Measurements from ENCODE around the gene AP3B2.

- no peak for TF ChIP-seq CTCF (IDR thresholded peaks at IDR 0.05; ENCODE audit: borderline replicate concordance, extremely low read depth, low read length, poor library complexity, severe bottlenecking)
- TF ChIP-seq EZH2 (IDR thresholded peaks at IDR 0.05; ENCODE audit: borderline replicate concordance, low read depth, low read length, severe bottlenecking): no peak
These were observed 17.5 kb downstream of the AP3B2 start for GRCh38 chr15:82692171-82692570.
